Measurements from ENCODE around the gene PCAT7. TPM values are rescaled to one million over a fixed set of nuclear protein-coding genes. Genes with fewer than 3 reads are reported as not detected.

PCAT7 gene
- total RNA-seq, 1 experiment from 2014 or later, result 1.2 TPM

Other genes starting within 250 kb of the PCAT7 start
- gene NUTM2F, start 226.4 kb upstream of the PCAT7 start, total RNA-seq (2014; rRNA removed; shearing (Covaris generic); ENCODE audit: low replicate concordance), result not detected in 2 replicates
- not detected in 2 replicates for gene FBP2, start 38.7 kb downstream of the PCAT7 start, total RNA-seq (2014; rRNA removed; shearing (Covaris generic); ENCODE audit: low replicate concordance)
- 0.96 TPM in 1 of 2 replicates, not detected in the other for gene FBP1, start 84.4 kb downstream of the PCAT7 start, total RNA-seq (2014; rRNA removed; shearing (Covaris generic); ENCODE audit: low replicate concordance)
- gene AOPEP, start 171.6 kb downstream of the PCAT7 start, total RNA-seq (2014; rRNA removed; shearing (Covaris generic); ENCODE audit: low replicate concordance), result 91.4 and 150 TPM in 2 replicates

Measured in MG63 (cell line).